ENCODE measurements around the gene GABPA. TPM values are rescaled to one million over a fixed set of nuclear protein-coding genes. Genes with fewer than 3 reads are reported as not detected.

Gene GABPA
- total RNA-seq, 1 donor from 2014 or later, result 66.5 TPM

- H2AFZ ChIP-seq (replicated peaks), result no peak overlapping the region
Observed at GRCh38 chr21:25742900-25743299, 8.1 kb downstream of the GABPA start.

GRCh38 chr21:25744854-25745253, 10.1 kb downstream of the GABPA start:
- Histone ChIP-seq H3K4me2 (no peak overlapping the region), H3K79me2 (ENCODE audit: low read depth) (peaks cover 23% of the 10 kb centered on the region), H3K4me3 (no peak overlapping the region), H3K9ac (peak overlapping the region; percentile 22), H3K36me3 (peaks cover 7% of the 10 kb centered on the region), H4K20me1 (ENCODE audit: low read depth) (no peaks in the 10 kb centered on the region), H3K9me3 (ENCODE audit: low read depth) (no peaks in the 10 kb centered on the region), H3K4me1 (no peaks in the 10 kb centered on the region), H2AFZ (replicated peaks) (no peak overlapping the region), H3K27me3 (no peaks in the 10 kb centered on the region), H3F3A (ENCODE audit: low read depth) (no peaks in the 10 kb centered on the region), H3K27ac (no peak overlapping the region)
- H3K27ac Mint-ChIP-seq, result no peak overlapping the region
- no peak overlapping the region for H3K4me3 Mint-ChIP-seq
- no peaks in the 10 kb centered on the region for H3K27me3 Mint-ChIP-seq (ENCODE audit: insufficient read depth, low read depth)
- no peaks in the 10 kb centered on the region for H3K9me3 Mint-ChIP-seq
- DNase-seq (ENCODE audit: low spot score), result no peak
- H3K4me1 Mint-ChIP-seq, result no peaks in the 10 kb centered on the region
- H3K36me3 Mint-ChIP-seq, result peaks cover 5% of the 10 kb centered on the region
- TF ChIP-seq EZH2 (IDR thresholded peaks at IDR 0.05) (no peak), EZH2phosphoT487 (IDR thresholded peaks at IDR 0.05) (no peak), CTCF (IDR thresholded peaks at IDR 0.05) (no peak)

More at GRCh38 chr21:25742900-25743299, 8.1 kb downstream of the GABPA start:
- H3K4me3 ChIP-seq, result no peak overlapping the region
- peaks cover 4% of the 10 kb centered on the region for H3K4me1 Mint-ChIP-seq
- H3K27me3 ChIP-seq, result no peaks in the 10 kb centered on the region
- H3F3A ChIP-seq (ENCODE audit: low read depth), result no peaks in the 10 kb centered on the region
- H3K4me3 Mint-ChIP-seq, result no peak overlapping the region
- no peaks in the 10 kb centered on the region for H4K20me1 ChIP-seq (ENCODE audit: low read depth)
- H3K79me2 ChIP-seq (ENCODE audit: low read depth), result peaks cover 43% of the 10 kb centered on the region
- no peaks in the 10 kb centered on the region for H3K9me3 Mint-ChIP-seq
- no peak for DNase-seq (ENCODE audit: low spot score)
- no peaks in the 10 kb centered on the region for H3K4me1 ChIP-seq
- no peak overlapping the region for H3K4me2 ChIP-seq
- H3K9me3 ChIP-seq (ENCODE audit: low read depth), result no peaks in the 10 kb centered on the region
- TF ChIP-seq EZH2 (IDR thresholded peaks at IDR 0.05), result no peak
- TF ChIP-seq CTCF (IDR thresholded peaks at IDR 0.05), result no peak
- no peak for TF ChIP-seq EZH2phosphoT487 (IDR thresholded peaks at IDR 0.05)
- no peak overlapping the region for H3K27ac ChIP-seq
- H3K27me3 Mint-ChIP-seq (ENCODE audit: insufficient read depth, low read depth), result no peaks in the 10 kb centered on the region
- H3K36me3 Mint-ChIP-seq, result peaks cover 4% of the 10 kb centered on the region
- peaks cover 7% of the 10 kb centered on the region for H3K36me3 ChIP-seq
- H3K27ac Mint-ChIP-seq, result no peak overlapping the region
- no peak overlapping the region for H3K9ac ChIP-seq

DNA sequence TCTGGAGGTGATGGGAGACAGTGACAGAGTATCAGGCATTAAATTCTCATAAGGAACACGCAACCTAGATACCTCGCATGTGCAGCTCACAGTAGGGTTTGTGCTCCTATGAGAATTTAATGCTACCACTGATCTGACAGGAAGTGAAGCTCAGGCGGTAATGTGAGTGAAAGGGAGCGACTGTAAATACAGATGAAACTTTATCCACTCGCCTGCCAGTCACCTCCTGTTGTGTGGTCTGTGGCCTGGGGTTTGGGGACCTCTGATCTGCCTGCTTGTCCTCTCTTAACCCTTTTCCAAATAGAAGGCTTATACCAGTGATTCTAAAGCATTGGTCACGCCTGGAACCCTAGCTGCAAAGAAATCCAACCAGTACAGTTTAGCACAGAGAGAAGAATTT, 15.3 kb downstream of the GABPA start:
- H3K4me1 ChIP-seq, result no peaks in the 10 kb centered on the region
- no peaks in the 10 kb centered on the region for H3K79me2 ChIP-seq (ENCODE audit: low read depth)
- H3K27me3 ChIP-seq, result no peaks in the 10 kb centered on the region
- peaks cover 3% of the 10 kb centered on the region for H3K4me1 Mint-ChIP-seq
- H3K9me3 Mint-ChIP-seq, result no peaks in the 10 kb centered on the region
- H3F3A ChIP-seq (ENCODE audit: low read depth), result no peaks in the 10 kb centered on the region
- H3K4me2 ChIP-seq, result no peak overlapping the region
- H3K36me3 Mint-ChIP-seq, result peaks cover 6% of the 10 kb centered on the region
- TF ChIP-seq CTCF (IDR thresholded peaks at IDR 0.05) (no peak), EZH2 (IDR thresholded peaks at IDR 0.05) (no peak), EZH2phosphoT487 (IDR thresholded peaks at IDR 0.05) (no peak)
- no peaks in the 10 kb centered on the region for H3K27me3 Mint-ChIP-seq (ENCODE audit: insufficient read depth, low read depth)
- H4K20me1 ChIP-seq (ENCODE audit: low read depth), result no peaks in the 10 kb centered on the region
- H3K9me3 ChIP-seq (ENCODE audit: low read depth), result no peaks in the 10 kb centered on the region
- H3K4me3 Mint-ChIP-seq, result no peak overlapping the region
- H3K27ac Mint-ChIP-seq, result no peak overlapping the region
- H2AFZ ChIP-seq (replicated peaks), result no peak overlapping the region
- H3K9ac ChIP-seq, result peak overlapping the region; percentile 24
- DNase-seq (ENCODE audit: low spot score), result no peak
- no peak overlapping the region for H3K27ac ChIP-seq
- no peak overlapping the region for H3K4me3 ChIP-seq
- H3K36me3 ChIP-seq, result peaks cover 17% of the 10 kb centered on the region

Measured in neural progenitor cell (in vitro differentiated cells).